Stimulated activated CD4-positive, alpha-beta T cell treated with anti-CD3 and anti-CD28 coated beads, Interleukin-12 subunit alpha, Interleukin-12 subunit beta, amount 100 ng/mL, for 48 hours (primary cell): Measurements from ENCODE around the gene RCBTB1.
"Not testable (repeated sequence)": the region's sequence is repeated elsewhere in the genome, so short reads cannot be mapped to it uniquely, and the experiment has no call there.

Experiments used
- DNase-seq, 3 donors: peaks; one replicate each; pipeline ENCODE4 v3.0.0-alpha.2; 2020; ENCODE audit warnings: low read depth in 2 of 3, low spot score in 1 of 3

Gene RCBTB1

GRCh38 chr13:49585220-49586157 lies at the start of gene RCBTB1:
Gene RCBTB1 (minus strand): TSS chr13:49585558. CDS start chr13:49567279, 18,279 bp downstream.
- DNase-seq: peak; percentile 20 to 57 (median 35)

GRCh38 chr13:49633710-49634109 lies 48.4 kb upstream of the RCBTB1 start:
- DNase-seq: no peak

GRCh38 chr13:49632156-49632555 lies 46.8 kb upstream of the RCBTB1 start:
- DNase-seq: no peak

DNA sequence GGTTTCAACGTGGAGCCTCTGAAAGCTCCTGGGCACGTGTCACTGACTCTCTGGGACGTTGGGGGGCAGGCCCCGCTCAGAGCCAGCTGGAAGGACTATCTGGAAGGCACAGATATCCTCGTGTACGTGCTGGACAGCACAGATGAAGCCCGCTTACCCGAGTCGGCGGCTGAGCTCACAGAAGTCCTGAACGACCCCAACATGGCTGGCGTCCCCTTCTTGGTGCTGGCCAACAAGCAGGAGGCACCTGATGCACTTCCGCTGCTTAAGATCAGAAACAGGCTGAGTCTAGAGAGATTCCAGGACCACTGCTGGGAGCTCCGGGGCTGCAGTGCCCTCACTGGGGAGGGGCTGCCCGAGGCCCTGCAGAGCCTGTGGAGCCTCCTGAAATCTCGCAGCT lies 45.2 kb upstream of the RCBTB1 start:
- DNase-seq: no peak

- no peak for DNase-seq
Observed at GRCh38 chr13:49629947-49630346, 44.6 kb upstream of the RCBTB1 start.

GRCh38 chr13:49629196-49629938 lies 44.0 kb upstream of the RCBTB1 start:
- DNase-seq: no peak

GRCh38 chr13:49627831-49628652 lies 42.7 kb upstream of the RCBTB1 start, which contains the start of gene ARL11:
Gene ARL11 (plus strand): TSS chr13:49628507. CDS start chr13:49630448, 1,941 bp downstream.
- DNase-seq: peak; percentile 37 to 45 (median 38)

- no peak for DNase-seq
Observed at GRCh38 chr13:49625392-49626079, 40.2 kb upstream of the RCBTB1 start.

DNA sequence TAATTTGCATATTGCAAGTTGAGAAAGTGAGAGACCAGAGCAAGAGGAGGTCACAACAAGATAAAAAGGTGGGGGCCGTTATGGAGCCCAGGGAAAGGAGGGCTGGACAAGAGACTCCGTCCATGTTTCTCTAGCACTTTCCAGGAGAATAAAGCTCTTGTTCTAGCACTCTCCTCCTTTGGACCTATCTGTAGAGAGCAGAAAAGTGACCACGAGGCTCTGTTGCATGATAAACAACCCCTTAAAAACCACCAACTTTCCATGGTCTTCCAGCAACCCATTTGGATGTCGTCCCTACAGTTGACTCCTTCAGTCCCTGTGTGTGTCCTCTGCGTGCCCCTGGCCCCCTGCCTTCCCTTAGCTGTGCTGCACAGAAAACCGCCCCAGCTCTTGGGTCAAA lies 38.9 kb upstream of the RCBTB1 start:
- no peak for DNase-seq

DNA sequence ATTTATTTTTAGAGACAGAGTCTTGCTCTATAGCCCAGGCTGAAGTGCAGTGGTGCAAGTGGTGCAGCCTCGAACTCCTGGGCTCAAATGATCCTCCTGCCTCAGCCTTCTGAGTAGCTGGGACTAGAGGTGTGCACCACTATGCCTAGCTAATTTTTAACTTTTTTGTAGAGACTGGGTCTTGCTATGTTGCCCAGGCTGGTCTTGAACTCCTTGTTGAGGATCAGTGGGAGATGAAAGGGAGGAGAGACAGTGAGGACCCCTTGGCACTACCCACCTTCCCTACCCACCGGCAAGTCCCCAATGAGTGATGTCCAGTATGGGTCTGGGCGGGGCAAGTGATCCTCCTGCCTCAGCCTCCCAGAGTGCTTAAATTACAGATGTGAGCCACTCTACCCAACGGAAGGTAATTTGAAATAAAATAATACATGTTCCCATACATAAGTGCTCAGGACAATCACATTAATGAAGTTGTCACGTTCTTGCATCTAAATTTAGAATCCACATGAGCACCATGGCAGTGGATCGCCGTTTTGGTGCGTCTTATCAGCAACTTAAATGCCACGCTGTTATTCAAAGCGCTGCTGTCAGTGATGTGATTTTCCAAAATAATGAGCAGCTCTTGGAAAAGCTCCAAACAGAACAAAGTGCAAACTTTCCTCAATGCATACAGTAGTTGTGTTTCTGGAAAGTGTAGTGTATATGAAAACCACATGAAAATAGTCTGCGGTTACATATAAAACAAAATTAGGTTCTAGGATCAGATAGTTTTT lies 37.0 kb upstream of the RCBTB1 start:
- no peak for DNase-seq

DNA sequence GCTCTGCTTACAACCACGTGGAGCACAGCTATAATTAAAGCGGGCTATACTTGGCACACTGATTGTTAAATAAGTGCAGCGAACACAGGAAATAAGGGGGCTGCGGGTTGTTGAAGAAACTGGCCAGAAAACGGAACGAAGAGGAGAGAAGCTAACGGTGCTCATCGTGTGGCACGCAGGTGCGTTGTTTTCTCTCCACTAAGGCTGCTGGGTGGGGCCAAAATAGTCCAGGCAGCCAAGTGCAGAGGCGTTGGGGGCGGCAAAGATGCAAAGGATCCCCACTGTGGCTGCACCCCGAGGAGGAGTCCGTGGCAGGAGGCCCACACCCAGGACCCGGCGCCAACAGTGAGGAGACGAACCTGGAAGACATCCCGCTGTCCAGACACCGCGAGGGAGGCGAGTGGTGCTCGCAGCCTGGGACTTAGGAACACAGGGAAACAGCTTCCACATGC lies 34.8 kb upstream of the RCBTB1 start:
- DNase-seq: peak in 1 of 3 donors; percentile 5

DNA sequence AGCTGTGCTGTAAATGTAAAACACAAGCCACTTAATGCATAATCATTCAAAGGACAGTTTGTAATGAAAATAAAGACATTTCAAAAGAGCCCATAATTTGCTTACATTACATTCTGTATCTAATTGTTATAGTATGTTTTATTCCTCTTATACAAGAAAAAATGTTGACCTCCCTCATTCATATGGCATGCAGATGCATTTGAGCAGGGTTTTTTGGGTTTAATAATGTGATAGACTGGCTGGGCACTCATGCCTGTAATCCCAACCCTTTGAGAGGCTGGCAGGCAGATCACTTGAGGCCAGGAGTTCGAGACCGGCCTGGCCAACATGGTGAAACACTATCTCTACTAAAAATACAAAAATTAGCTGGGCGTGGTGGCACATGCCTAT lies 31.3 kb upstream of the RCBTB1 start:
- no peak for DNase-seq

DNA sequence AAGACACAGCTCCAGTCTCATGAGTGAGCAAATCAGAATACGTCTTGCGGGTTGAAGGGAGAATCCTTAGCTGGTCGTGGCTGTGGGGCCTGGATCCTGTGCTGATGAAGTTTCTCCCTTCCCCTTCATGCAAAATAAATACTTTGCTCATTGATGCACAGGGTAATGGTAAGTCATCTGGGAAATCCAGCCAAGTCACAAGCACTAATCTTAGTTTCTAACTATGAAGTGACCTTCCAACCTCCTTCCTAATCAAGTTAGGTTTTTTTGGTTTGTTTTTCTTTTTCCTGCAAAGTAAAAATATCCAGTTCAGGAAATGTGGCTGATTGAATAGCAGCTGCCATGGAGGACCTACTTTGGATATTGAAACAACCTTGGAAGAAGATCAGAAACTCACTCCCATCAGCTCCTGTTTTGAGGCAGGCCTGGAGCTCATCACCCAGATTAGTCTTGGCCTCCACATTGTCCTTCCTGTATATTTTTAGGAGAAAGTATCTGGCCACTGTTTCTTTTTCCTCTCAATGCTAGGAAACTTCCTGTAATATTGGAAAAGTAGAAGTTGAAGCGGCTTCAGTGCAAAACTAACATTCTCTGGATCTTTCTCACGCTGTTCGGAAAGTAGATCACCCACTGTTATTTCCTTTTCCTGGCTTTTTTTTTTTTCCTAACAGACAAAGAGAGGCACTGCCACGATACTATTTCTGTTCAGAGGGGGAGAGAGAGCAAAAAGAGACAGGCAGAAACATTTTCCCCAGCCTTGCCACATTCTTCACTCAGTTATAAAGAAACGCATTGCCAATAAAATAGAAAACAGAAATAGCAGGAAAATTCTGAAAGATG lies 30.7 kb upstream of the RCBTB1 start:
- DNase-seq: no peak

DNA sequence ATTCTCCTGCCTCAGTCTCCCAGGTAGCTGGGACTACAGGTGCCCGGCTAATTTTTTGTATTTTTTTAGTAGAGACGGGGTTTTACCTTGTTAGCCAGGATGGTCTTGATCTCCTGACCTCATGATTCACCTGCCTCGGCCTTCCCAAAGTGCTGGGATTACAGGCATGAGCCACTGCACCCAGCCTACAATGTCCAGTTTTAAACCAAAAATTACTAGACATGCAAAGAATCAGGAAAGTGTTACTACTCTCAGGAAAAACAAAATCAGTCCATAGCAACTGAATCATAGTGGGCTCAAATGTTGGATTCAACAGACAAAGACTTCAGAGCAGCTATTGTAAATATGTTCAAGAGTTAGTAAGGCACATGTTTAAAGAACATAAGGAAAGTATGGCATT lies 26.7 kb upstream of the RCBTB1 start:
- not testable (repeated sequence) for DNase-seq

- no peak for DNase-seq
Observed at GRCh38 chr13:49610176-49610575, 24.8 kb upstream of the RCBTB1 start.

DNA sequence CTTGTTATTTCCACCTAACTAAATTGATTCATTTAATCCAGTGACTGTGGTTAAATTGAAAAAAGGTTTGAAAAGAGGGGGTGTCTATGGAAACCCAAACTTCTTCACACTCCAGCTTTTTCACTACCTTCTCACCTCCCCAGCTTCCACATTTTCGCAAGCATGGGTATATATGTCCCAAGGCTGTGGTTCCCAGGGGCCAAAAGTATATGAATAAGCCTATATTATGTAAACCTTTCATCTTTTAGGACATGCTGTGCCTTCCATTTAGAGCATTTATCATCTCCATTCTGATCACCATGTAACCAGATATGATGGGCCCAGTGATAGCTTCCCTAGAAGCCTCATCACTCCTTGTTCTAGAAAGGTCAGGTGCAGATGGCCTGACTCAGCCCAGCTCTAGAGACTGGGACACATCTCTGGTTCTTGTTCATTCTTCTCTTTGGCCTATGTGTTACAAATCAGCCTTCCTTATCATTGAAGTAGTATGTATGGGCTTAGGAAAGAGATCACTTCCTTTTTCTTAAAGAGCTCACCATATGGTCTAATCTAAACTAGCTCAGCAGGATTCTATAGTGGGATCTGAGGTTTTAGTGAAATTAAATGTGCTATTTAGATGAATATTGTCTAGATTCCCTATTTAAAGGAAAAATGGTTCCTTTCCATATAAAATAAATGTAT lies 23.4 kb upstream of the RCBTB1 start:
- no peak for DNase-seq

DNA sequence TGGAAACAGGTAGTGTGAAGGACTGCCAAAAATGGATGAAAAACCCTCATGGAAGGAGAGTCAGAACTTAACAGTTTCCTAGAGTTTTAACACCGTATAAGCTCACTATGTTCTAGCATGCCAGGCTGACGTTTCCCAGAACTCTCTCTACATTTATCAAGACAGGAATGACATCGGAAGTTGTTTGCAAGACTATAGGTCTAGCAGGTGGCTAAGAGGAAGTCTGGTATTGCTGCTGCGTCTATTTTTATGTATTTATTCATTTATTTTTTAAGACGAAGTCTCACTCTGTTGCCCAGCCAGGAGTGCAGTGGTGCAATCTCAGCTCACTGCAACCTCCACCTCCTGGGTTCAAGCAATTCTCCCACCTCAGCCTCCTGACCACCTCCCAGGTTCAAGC lies 22.4 kb upstream of the RCBTB1 start:
- no peak for DNase-seq
